ENCODE results near the gene PSTPIP1. TPM values are rescaled to one million over a fixed set of nuclear protein-coding genes. Genes with fewer than 3 reads are reported as not detected.

PSTPIP1 gene
- total and polyA plus RNA-seq, 2 of the 13 experiments (the other 11 are each of a cell fraction or from before 2014, with no cell fraction given): 4.4 to 8.7 TPM

- no peak for TF ChIP-seq TCF12 (IDR thresholded peaks at IDR 0.05)
- TF ChIP-seq TCF12 (CRISPR knock-in tag; IDR thresholded peaks at IDR 0.05): peak; percentile 64; the same call in 1 of the 2 replicates
- TF ChIP-seq ELF1 (CRISPR knock-in tag; IDR thresholded peaks at IDR 0.05): peak; percentile 77
- TF ChIP-seq HNF4A (CRISPR knock-in tag; IDR thresholded peaks at IDR 0.05): peak; percentile 89
- no peak for TF ChIP-seq ZNF3 (CRISPR knock-in tag; IDR thresholded peaks at IDR 0.05)
- no peak for TF ChIP-seq DMTF1 (CRISPR knock-in tag; IDR thresholded peaks at IDR 0.05)
- no peak for TF ChIP-seq PLRG1 (conservative IDR thresholded peaks at IDR 0.05)
- TF ChIP-seq DMAP1 (CRISPR knock-in tag; IDR thresholded peaks at IDR 0.05): no peak
- no peak for TF ChIP-seq ZNF101 (CRISPR knock-in tag; IDR thresholded peaks at IDR 0.05; ENCODE audit: borderline replicate concordance, low read depth)
- peak; percentile 80 for TF ChIP-seq SALL1 (CRISPR knock-in tag; IDR thresholded peaks at IDR 0.05)
- TF ChIP-seq PREB (CRISPR knock-in tag; IDR thresholded peaks at IDR 0.05): no peak
- TF ChIP-seq ZNF207 (IDR thresholded peaks at IDR 0.05; ENCODE audit: borderline replicate concordance): no peak
- TF ChIP-seq ZNF557 (CRISPR knock-in tag; IDR thresholded peaks at IDR 0.05): no peak
- peak; percentile 92 for TF ChIP-seq ZSCAN29 (CRISPR knock-in tag; conservative IDR thresholded peaks at IDR 0.05)
- TF ChIP-seq, protein P1, sequence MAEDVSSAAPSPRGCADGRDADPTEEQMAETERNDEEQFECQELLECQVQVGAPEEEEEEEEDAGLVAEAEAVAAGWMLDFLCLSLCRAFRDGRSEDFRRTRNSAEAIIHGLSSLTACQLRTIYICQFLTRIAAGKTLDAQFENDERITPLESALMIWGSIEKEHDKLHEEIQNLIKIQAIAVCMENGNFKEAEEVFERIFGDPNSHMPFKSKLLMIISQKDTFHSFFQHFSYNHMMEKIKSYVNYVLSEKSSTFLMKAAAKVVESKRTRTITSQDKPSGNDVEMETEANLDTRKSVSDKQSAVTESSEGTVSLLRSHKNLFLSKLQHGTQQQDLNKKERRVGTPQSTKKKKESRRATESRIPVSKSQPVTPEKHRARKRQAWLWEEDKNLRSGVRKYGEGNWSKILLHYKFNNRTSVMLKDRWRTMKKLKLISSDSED (CRISPR knock-in tag; IDR thresholded peaks at IDR 0.05): no peak
- peak; percentile 63; the same call in 1 of the 2 replicates for TF ChIP-seq YEATS4 (CRISPR knock-in tag; IDR thresholded peaks at IDR 0.05; ENCODE audit: borderline replicate concordance)
- TF ChIP-seq ZNF558 (CRISPR knock-in tag; IDR thresholded peaks at IDR 0.05; ENCODE audit: borderline replicate concordance): no peak; the same call in 1 of the 2 replicates
- TF ChIP-seq SP5 (CRISPR knock-in tag; IDR thresholded peaks at IDR 0.05; ENCODE audit: borderline replicate concordance, low read depth): peak; percentile 68; the same call in 1 of the 2 replicates
- peak; percentile 78 for TF ChIP-seq SAP130 (CRISPR knock-in tag; IDR thresholded peaks at IDR 0.05; ENCODE audit: low read depth)
- TF ChIP-seq DNMT1 (CRISPR knock-in tag; IDR thresholded peaks at IDR 0.05): 0 out of 2 replicates have a peak, but pooled peaks have one; percentile 18
- no peak for TF ChIP-seq ZNF382 (CRISPR knock-in tag; IDR thresholded peaks at IDR 0.05; ENCODE audit: borderline replicate concordance)
- TF ChIP-seq NAIF1 (CRISPR knock-in tag; IDR thresholded peaks at IDR 0.05; ENCODE audit: borderline replicate concordance): no peak
- TF ChIP-seq JARID2 (CRISPR knock-in tag; IDR thresholded peaks at IDR 0.05; ENCODE audit: insufficient replicate concordance): no peak
- no peak for TF ChIP-seq ZNF343 (CRISPR knock-in tag; IDR thresholded peaks at IDR 0.05)
- TF ChIP-seq HNRNPL (IDR thresholded peaks at IDR 0.05; ENCODE audit: low read depth, low read length): peak; percentile 97
- TF ChIP-seq CHCHD3 (CRISPR knock-in tag; IDR thresholded peaks at IDR 0.05): no peak
- TF ChIP-seq EED (CRISPR knock-in tag; IDR thresholded peaks at IDR 0.05): no peak
- peak; percentile 85 for TF ChIP-seq ZEB1 (IDR thresholded peaks at IDR 0.05; ENCODE audit: insufficient replicate concordance, low read depth)
- peak; percentile 82; the same call in 1 of the 2 replicates for TF ChIP-seq ZNF563 (CRISPR knock-in tag; IDR thresholded peaks at IDR 0.05)
Measured at GRCh38 chr15:77032052-77032646, 37.2 kb downstream of the PSTPIP1 start (continued).

Data from HepG2 (cell line).